ENCODE measurements around the gene PMPCB.

Gene PMPCB

GRCh38 chr7:103336761-103337160, 39.5 kb downstream of the PMPCB start:
- DNase-seq (ENCODE audit: low spot score), result no peak

- no peak for DNase-seq (ENCODE audit: low spot score)
These were observed 41.6 kb downstream of the PMPCB start for GRCh38 chr7:103338864-103339263.

DNA sequence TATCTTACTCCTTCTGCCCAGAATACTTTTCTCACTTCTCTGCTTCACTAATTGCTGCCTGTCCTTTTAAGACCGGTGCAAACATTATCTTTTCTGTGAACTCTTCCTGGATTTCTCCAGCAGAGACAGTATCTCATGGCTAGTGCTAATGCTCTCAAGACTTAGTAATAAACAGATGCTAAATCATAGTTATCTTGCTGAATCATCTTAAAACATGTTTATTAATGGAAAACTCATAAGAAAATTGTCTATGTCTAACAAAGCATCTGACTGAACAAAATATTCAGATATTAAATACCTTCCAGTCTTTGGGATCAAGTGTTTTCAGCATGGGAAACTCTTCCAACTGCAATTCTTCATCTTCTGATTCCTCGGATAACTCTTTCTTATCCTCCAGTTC, 44.2 kb downstream of the PMPCB start:
- DNase-seq (ENCODE audit: low spot score), result no peak

DNA sequence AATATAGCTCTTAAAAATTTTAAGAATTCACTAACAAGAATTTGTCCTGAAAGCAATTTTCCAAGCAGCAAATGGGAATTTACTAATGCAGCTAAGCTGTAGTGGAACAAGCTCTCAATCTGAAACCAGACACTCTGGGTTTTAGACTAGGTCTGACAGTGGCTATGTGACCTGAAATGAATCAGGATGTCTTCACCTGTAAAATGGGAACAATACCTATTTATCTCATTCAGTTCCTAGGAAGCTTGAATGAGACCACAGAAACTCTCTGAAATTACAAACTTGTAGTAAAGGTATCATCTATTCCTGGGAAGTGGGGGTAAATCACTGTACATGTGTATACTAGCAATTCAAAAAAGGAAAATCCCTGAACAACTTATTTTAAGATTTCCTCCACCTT, 46.1 kb downstream of the PMPCB start:
- no peak for DNase-seq (ENCODE audit: low spot score)

GRCh38 chr7:103343758-103344452, 46.7 kb downstream of the PMPCB start:
- peak; percentile 49 for DNase-seq (ENCODE audit: low spot score)

- DNase-seq (ENCODE audit: low spot score), result peak; percentile 95
These were observed 47.4 kb downstream of the PMPCB start, which contains the start of gene DNAJC2 for GRCh38 chr7:103344453-103345149. Gene DNAJC2, minus strand, starts transcription at chr7:103344767. Its CDS starts 145 bp downstream, at chr7:103344622.

DNA sequence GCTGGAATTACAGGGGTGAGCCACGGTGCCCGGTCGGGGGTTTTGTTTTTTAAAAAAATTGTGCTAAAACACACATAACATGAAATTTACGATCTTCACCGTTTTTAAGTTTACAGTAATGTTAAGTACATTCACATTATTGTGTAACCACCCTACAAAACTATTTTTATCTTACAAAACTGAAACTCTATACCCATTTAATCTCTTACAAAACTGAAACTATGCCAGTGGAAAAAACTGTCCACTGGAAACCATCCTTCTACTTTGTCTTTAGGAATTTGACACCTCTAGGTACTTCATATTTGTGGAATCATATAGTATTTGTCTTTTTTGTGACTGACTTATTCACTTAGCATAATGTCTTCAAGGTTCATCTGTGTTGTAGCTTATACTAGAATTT, 49.2 kb downstream of the PMPCB start:
- DNase-seq (ENCODE audit: low spot score), result no peak

GRCh38 chr7:103347507-103348267, 50.5 kb downstream of the PMPCB start, which contains the start of gene PSMC2:
Gene PSMC2, plus strand, starts transcription at chr7:103347643. Its CDS starts 69 bp downstream, at chr7:103347712.
- peak; percentile 88 for DNase-seq (ENCODE audit: low spot score)

- DNase-seq (ENCODE audit: low spot score), result no peak
These were observed 51.2 kb downstream of the PMPCB start for GRCh38 chr7:103348452-103348851.

GRCh38 chr7:103348959-103349358, 51.7 kb downstream of the PMPCB start:
- DNase-seq (ENCODE audit: low spot score), result no peak

DNA sequence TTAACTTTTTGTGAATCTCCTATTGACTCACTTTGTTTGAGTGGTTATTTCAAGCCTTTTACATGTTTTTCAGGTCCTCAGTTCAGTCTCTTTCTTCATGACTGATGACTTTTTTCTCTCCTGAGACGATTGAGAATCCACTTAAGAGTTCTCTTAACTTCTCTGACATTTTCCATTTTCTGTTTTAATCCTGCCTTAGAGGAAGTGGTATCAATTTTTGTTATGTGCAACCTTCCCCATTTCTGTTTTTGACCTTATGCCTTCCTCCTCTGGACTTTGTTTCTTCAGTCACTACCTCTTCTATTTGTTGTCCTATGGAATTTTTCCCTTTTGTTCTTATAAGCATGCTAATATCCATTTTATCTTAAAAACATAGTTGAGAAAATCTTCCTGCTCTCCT, 52.6 kb downstream of the PMPCB start:
- DNase-seq (ENCODE audit: low spot score), result no peak

Data from GM03348 (cell line).